Measurements from ENCODE around the gene SEMA7A.
A peak's percentile ranks its signal among the peaks of the same experiment; 100 is the strongest.

Gene SEMA7A

DNA sequence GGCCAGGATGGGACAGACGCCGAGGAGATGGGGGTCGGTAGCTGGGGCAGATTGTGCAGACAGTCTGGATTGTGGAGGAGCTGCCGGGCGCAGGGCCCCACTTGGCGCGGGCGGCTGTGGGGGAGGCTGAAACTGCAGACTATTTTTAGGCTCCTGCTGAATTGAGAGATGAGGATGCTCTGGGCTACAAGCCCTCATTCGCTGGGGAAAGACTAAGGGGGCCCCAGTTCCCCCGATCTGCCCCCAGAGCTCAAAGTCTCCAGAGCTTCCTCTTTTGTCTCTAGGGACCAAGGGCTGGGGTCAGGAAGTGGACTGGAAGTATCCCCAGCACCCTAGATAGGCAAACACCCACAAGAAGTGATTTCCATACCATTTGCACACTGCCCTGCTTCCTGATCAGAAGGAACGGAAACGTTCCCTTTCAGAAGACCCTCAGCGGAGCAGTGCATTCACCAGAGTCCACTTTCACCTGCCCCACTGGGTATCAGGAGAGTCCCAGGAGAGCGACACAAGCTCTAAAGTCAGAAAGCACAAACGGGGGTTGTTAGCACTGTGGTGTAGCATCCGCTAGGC is 29.7 kb downstream of the SEMA7A start:
- H3K9me3 ChIP-seq (ENCODE audit: insufficient read depth, low read length), result no peaks in the 10 kb centered on the region
- H4K20me1 ChIP-seq (ENCODE audit: insufficient read depth, low read length), result peaks cover 16% of the 10 kb centered on the region
- H2AFZ ChIP-seq (ENCODE audit: low read depth, low read length), result no peak overlapping the region
- H3K27ac ChIP-seq (ENCODE audit: low read length), result peak overlapping the region; percentile 95
- H3K4me1 ChIP-seq (ENCODE audit: low read length), result peaks cover 81% of the 10 kb centered on the region
- H3K36me3 ChIP-seq (replicated peaks; ENCODE audit: low read depth, low read length), result peaks cover 38% of the 10 kb centered on the region
- H3K9ac ChIP-seq (ENCODE audit: low read length), result peak overlapping the region; percentile 79
- H3K27me3 ChIP-seq (ENCODE audit: low read depth, low read length), result no peaks in the 10 kb centered on the region
- H3K4me3 ChIP-seq (ENCODE audit: low read length), result peak overlapping the region; percentile 47
- H3K79me2 ChIP-seq (ENCODE audit: low read length), result peaks cover 18% of the 10 kb centered on the region
- peak overlapping the region; percentile 76 for H3K4me2 ChIP-seq (ENCODE audit: low read length)
- TF ChIP-seq, protein P1, sequence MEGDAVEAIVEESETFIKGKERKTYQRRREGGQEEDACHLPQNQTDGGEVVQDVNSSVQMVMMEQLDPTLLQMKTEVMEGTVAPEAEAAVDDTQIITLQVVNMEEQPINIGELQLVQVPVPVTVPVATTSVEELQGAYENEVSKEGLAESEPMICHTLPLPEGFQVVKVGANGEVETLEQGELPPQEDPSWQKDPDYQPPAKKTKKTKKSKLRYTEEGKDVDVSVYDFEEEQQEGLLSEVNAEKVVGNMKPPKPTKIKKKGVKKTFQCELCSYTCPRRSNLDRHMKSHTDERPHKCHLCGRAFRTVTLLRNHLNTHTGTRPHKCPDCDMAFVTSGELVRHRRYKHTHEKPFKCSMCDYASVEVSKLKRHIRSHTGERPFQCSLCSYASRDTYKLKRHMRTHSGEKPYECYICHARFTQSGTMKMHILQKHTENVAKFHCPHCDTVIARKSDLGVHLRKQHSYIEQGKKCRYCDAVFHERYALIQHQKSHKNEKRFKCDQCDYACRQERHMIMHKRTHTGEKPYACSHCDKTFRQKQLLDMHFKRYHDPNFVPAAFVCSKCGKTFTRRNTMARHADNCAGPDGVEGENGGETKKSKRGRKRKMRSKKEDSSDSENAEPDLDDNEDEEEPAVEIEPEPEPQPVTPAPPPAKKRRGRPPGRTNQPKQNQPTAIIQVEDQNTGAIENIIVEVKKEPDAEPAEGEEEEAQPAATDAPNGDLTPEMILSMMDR (IDR thresholded peaks at IDR 0.05; ENCODE audit: low read depth, low read length), result no peak
- TF ChIP-seq EZH2phosphoT487 (IDR thresholded peaks at IDR 0.05; ENCODE audit: low read depth), result no peak

GRCh38 chr15:74403588-74403919 is 30.2 kb downstream of the SEMA7A start:
- peak overlapping the region; percentile 95 for H3K27ac ChIP-seq (ENCODE audit: low read length)
- peak overlapping the region; percentile 79 for H3K9ac ChIP-seq (ENCODE audit: low read length)
- no peak overlapping the region for H2AFZ ChIP-seq (ENCODE audit: low read depth, low read length)
- H3K79me2 ChIP-seq (ENCODE audit: low read length), result peaks cover 21% of the 10 kb centered on the region
- H3K9me3 ChIP-seq (ENCODE audit: insufficient read depth, low read length), result no peaks in the 10 kb centered on the region
- peak overlapping the region; percentile 76 for H3K4me2 ChIP-seq (ENCODE audit: low read length)
- peaks cover 37% of the 10 kb centered on the region for H3K36me3 ChIP-seq (replicated peaks; ENCODE audit: low read depth, low read length)
- peak overlapping the region; percentile 47 for H3K4me3 ChIP-seq (ENCODE audit: low read length)
- no peaks in the 10 kb centered on the region for H3K27me3 ChIP-seq (ENCODE audit: low read depth, low read length)
- H3K4me1 ChIP-seq (ENCODE audit: low read length), result peaks cover 86% of the 10 kb centered on the region
- H4K20me1 ChIP-seq (ENCODE audit: insufficient read depth, low read length), result peaks cover 11% of the 10 kb centered on the region
- no peak for TF ChIP-seq EZH2phosphoT487 (IDR thresholded peaks at IDR 0.05; ENCODE audit: low read depth)
- TF ChIP-seq, protein P1 (IDR thresholded peaks at IDR 0.05; ENCODE audit: low read depth, low read length), result no peak

GRCh38 chr15:74402873-74403587 is 30.7 kb downstream of the SEMA7A start:
- Histone ChIP-seq H4K20me1 (ENCODE audit: insufficient read depth, low read length) (0 out of 2 replicates have a peak, but pooled peaks cover 7% of the 10 kb centered on the region), H2AFZ (ENCODE audit: low read depth, low read length) (no peak overlapping the region), H3K9ac (ENCODE audit: low read length) (peak overlapping the region; percentile 79), H3K4me2 (ENCODE audit: low read length) (peak overlapping the region; percentile 76), H3K9me3 (ENCODE audit: insufficient read depth, low read length) (no peaks in the 10 kb centered on the region), H3K36me3 (replicated peaks; ENCODE audit: low read depth, low read length) (peaks cover 37% of the 10 kb centered on the region), H3K4me3 (ENCODE audit: low read length) (peak overlapping the region; percentile 47), H3K79me2 (ENCODE audit: low read length) (peaks cover 26% of the 10 kb centered on the region), H3K27ac (ENCODE audit: low read length) (peak overlapping the region; percentile 95), H3K4me1 (ENCODE audit: low read length) (peaks cover 92% of the 10 kb centered on the region), H3K27me3 (ENCODE audit: low read depth, low read length) (no peaks in the 10 kb centered on the region)
- TF ChIP-seq EZH2phosphoT487 (IDR thresholded peaks at IDR 0.05; ENCODE audit: low read depth), result no peak
- TF ChIP-seq, protein P1 (IDR thresholded peaks at IDR 0.05; ENCODE audit: low read depth, low read length), result no peak

GRCh38 chr15:74402337-74402841 is 31.4 kb downstream of the SEMA7A start:
- H3K9me3 ChIP-seq (ENCODE audit: insufficient read depth, low read length), result no peaks in the 10 kb centered on the region
- H3K36me3 ChIP-seq (replicated peaks; ENCODE audit: low read depth, low read length), result peaks cover 32% of the 10 kb centered on the region
- peak overlapping the region; percentile 95 for H3K27ac ChIP-seq (ENCODE audit: low read length)
- peak overlapping the region; percentile 79 for H3K9ac ChIP-seq (ENCODE audit: low read length)
- H3K79me2 ChIP-seq (ENCODE audit: low read length), result peaks cover 31% of the 10 kb centered on the region
- H2AFZ ChIP-seq (ENCODE audit: low read depth, low read length), result no peak overlapping the region
- TF ChIP-seq, protein P1 (IDR thresholded peaks at IDR 0.05; ENCODE audit: low read depth, low read length), result no peak
- no peak for TF ChIP-seq EZH2phosphoT487 (IDR thresholded peaks at IDR 0.05; ENCODE audit: low read depth)
- H3K4me3 ChIP-seq (ENCODE audit: low read length), result 0 out of 2 replicates have a peak overlapping the region, but pooled peaks have one; percentile 1
- peaks cover 98% of the 10 kb centered on the region for H3K4me1 ChIP-seq (ENCODE audit: low read length)
- peak overlapping the region; percentile 76 for H3K4me2 ChIP-seq (ENCODE audit: low read length)
- 0 out of 2 replicates have a peak, but pooled peaks cover 1% of the 10 kb centered on the region for H4K20me1 ChIP-seq (ENCODE audit: insufficient read depth, low read length)
- H3K27me3 ChIP-seq (ENCODE audit: low read depth, low read length), result no peaks in the 10 kb centered on the region

Measured in OCI-LY3 (cell line).